ENCODE results near the gene HOXD4. TPM values are rescaled to one million over a fixed set of nuclear protein-coding genes. Genes with fewer than 3 reads are reported as not detected.

Gene HOXD4
- total RNA-seq, 2 donors from 2014 or later: 1.6 to 3.6 TPM

GRCh38 chr2:176162911-176163671 lies 11.7 kb downstream of the HOXD4 start:
- no peak for TF ChIP-seq CTCF (IDR thresholded peaks at IDR 0.05)
- intact Hi-C loops (cut with DNase I): no loop called here
- Histone ChIP-seq H3K9ac (ENCODE audit: low read depth in 2 of 2, low read length in 2 of 2) (no peak overlapping the region), H3K4me1 (peaks cover 8% of the 10 kb centered on the region), H3K27ac (no peak overlapping the region), H3K36me3 (no peaks in the 10 kb centered on the region), H3K9me3 (no peaks in the 10 kb centered on the region), H3K4me3 (no peak overlapping the region), H3K27me3 (peaks cover 43% of the 10 kb centered on the region)
- no peak for DNase-seq

- H3K27me3 ChIP-seq: peaks cover 43% of the 10 kb centered on the region
- H3K9me3 ChIP-seq: no peaks in the 10 kb centered on the region
- no peaks in the 10 kb centered on the region for H3K36me3 ChIP-seq
- no peak for DNase-seq
- H3K27ac ChIP-seq: no peak overlapping the region
- TF ChIP-seq CTCF (IDR thresholded peaks at IDR 0.05): no peak
- no peak overlapping the region for H3K9ac ChIP-seq (ENCODE audit: low read depth in 2 of 2, low read length in 2 of 2)
- peaks cover 8% of the 10 kb centered on the region for H3K4me1 ChIP-seq
- intact Hi-C loops (cut with DNase I): no loop called here
- no peak overlapping the region for H3K4me3 ChIP-seq
Observed at GRCh38 chr2:176163672-176164056, 12.3 kb downstream of the HOXD4 start.

- H3K4me3 ChIP-seq: no peak overlapping the region
- intact Hi-C loops (cut with DNase I): no loop called here
- H3K27me3 ChIP-seq: peaks cover 43% of the 10 kb centered on the region
- no peak for DNase-seq
- no peak for TF ChIP-seq CTCF (IDR thresholded peaks at IDR 0.05)
- no peaks in the 10 kb centered on the region for H3K36me3 ChIP-seq
- peaks cover 5% of the 10 kb centered on the region for H3K4me1 ChIP-seq
- H3K9me3 ChIP-seq: no peaks in the 10 kb centered on the region
- H3K9ac ChIP-seq (ENCODE audit: low read depth in 2 of 2, low read length in 2 of 2): no peak overlapping the region
- H3K27ac ChIP-seq: no peak overlapping the region
Observed at GRCh38 chr2:176164201-176164600, 12.9 kb downstream of the HOXD4 start.

GRCh38 chr2:176164611-176165369 lies 13.4 kb downstream of the HOXD4 start:
- Histone ChIP-seq H3K4me1 (peaks cover under 1% of the 10 kb centered on the region), H3K27me3 (peaks cover 42% of the 10 kb centered on the region), H3K9ac (ENCODE audit: low read depth in 2 of 2, low read length in 2 of 2) (no peak overlapping the region), H3K9me3 (no peaks in the 10 kb centered on the region), H3K36me3 (no peaks in the 10 kb centered on the region), H3K4me3 (no peak overlapping the region), H3K27ac (no peak overlapping the region)
- intact Hi-C loops (cut with DNase I): no loop called here
- TF ChIP-seq CTCF (IDR thresholded peaks at IDR 0.05): no peak
- DNase-seq: no peak

- H3K27ac ChIP-seq: no peak overlapping the region
Observed at GRCh38 chr2:176165370-176166050, 14.2 kb downstream of the HOXD4 start.

More at GRCh38 chr2:176165370-176166050, 14.2 kb downstream of the HOXD4 start:
- H3K4me3 ChIP-seq: no peak overlapping the region
- intact Hi-C loops (cut with DNase I): no loop called here
- no peak overlapping the region for H3K9ac ChIP-seq (ENCODE audit: low read depth in 2 of 2, low read length in 2 of 2)
- no peak for TF ChIP-seq CTCF (IDR thresholded peaks at IDR 0.05)
- no peaks in the 10 kb centered on the region for H3K9me3 ChIP-seq
- no peak for DNase-seq
- H3K36me3 ChIP-seq: no peaks in the 10 kb centered on the region
- H3K4me1 ChIP-seq: no peaks in the 10 kb centered on the region
- peaks cover 36% of the 10 kb centered on the region for H3K27me3 ChIP-seq
